HL-60 (cell line): ENCODE data around the gene CBARP.
A peak's percentile ranks its signal among the peaks of the same experiment; 100 is the strongest.

Experiments
- DNase-seq, 2 experiments: peaks; one replicate each; pipeline ENCODE4 v3.0.0-alpha.2; 2010 to 2020; ENCODE audit warnings: low read depth in 1 of 2, low spot score in 1 of 2
- H3K27ac ChIP-seq: fragments of 250-450 bp; sonication (Bioruptor Pico); replicated peaks from 2 replicates; pipeline ENCODE4 v1.5.1; 2020; ENCODE audit warnings: mild to moderate bottlenecking, moderate library complexity
- H3K27me3 ChIP-seq: fragments of 250-450 bp; sonication (Bioruptor Pico); 2 replicates; pipeline ENCODE4 v1.5.1; 2021; ENCODE audit warnings: mild to moderate bottlenecking, moderate library complexity; ENCODE audit not compliant: insufficient read depth, poor library complexity, severe bottlenecking
- H3K4me3 ChIP-seq: replicated peaks from 2 replicates; pipeline ENCODE4 v1.5.1; 2011; ENCODE audit warnings: mild to moderate bottlenecking, control low read depth, low read length; ENCODE audit not compliant: insufficient read depth
- GABPA ChIP-seq: IDR thresholded peaks from 2 replicates; pipeline ENCODE4 v1.6.1; 2012; ENCODE audit warnings: low read depth
- POLR2AphosphoS5 ChIP-seq: IDR thresholded peaks from 2 replicates; pipeline ENCODE4 v1.6.1; 2012; ENCODE audit warnings: low read depth
- SPI1 ChIP-seq: IDR thresholded peaks from 2 replicates; pipeline ENCODE4 v1.6.1; 2012; ENCODE audit warnings: low read depth, mild to moderate bottlenecking, borderline replicate concordance
- TF ChIP-seq, protein P1 (sequence below): IDR thresholded peaks from 2 replicates; pipeline ENCODE4 v1.6.1; 2012; ENCODE audit warnings: low read depth; ENCODE audit not compliant: insufficient replicate concordance
- TF ChIP-seq, protein P2 (sequence below): IDR thresholded peaks from one replicate; pipeline ENCODE4 v1.5.1; 2011; ENCODE audit warnings: low read length, control low read depth, inconsistent platforms; ENCODE audit not compliant: insufficient read depth

CBARP gene

DNA sequence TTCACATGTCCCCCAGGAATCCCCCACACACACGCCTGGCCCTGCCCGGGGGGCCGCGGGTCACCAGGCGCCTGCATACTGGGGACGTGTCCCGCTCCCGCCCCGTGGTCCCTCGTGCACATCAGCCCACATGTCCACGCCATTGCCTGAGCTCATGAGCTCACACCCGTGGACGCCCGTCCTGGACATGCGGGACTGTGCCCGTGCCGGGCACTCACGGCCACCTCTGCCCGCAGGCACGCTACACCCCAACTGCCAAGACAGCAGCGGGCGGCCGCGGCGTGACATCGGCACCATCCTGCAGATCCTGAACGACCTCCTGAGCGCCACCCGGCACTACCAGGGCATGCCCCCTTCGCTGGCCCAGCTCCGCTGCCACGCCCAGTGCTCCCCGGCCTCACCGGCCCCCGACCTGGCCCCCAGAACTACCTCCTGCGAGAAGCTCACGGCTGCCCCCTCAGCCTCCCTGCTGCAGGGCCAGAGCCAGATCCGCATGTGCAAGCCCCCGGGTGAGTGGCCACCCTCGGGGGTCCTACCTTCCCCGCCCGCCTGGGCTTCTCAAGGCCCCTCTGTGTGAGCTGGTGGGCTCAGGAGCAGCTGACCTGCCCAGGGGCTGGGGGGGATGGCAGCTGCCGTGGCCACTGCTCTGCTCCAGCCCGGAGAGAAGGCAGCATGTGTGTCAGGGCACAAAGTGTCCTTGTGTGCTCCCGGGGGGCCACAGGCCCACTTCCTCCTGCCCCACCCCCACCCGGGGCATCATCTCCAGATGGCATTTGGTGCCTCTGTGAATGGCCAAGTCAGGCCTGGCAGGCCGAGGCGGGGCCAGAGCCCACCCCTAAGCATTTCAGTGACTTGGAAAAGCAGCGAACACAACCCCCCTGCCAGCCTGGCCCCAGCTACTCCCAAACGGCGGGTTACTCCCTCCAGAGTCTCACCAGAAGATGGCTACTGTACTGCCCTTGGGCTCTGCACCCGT is 17.7 kb upstream of the CBARP start:
- Histone ChIP-seq H3K4me3 (no peak overlapping the region), H3K27ac (peak overlapping the region; percentile 23; the same call in 1 of the 2 replicates), H3K27me3 (no peaks in the 10 kb centered on the region)
- TF ChIP-seq, protein P1, sequence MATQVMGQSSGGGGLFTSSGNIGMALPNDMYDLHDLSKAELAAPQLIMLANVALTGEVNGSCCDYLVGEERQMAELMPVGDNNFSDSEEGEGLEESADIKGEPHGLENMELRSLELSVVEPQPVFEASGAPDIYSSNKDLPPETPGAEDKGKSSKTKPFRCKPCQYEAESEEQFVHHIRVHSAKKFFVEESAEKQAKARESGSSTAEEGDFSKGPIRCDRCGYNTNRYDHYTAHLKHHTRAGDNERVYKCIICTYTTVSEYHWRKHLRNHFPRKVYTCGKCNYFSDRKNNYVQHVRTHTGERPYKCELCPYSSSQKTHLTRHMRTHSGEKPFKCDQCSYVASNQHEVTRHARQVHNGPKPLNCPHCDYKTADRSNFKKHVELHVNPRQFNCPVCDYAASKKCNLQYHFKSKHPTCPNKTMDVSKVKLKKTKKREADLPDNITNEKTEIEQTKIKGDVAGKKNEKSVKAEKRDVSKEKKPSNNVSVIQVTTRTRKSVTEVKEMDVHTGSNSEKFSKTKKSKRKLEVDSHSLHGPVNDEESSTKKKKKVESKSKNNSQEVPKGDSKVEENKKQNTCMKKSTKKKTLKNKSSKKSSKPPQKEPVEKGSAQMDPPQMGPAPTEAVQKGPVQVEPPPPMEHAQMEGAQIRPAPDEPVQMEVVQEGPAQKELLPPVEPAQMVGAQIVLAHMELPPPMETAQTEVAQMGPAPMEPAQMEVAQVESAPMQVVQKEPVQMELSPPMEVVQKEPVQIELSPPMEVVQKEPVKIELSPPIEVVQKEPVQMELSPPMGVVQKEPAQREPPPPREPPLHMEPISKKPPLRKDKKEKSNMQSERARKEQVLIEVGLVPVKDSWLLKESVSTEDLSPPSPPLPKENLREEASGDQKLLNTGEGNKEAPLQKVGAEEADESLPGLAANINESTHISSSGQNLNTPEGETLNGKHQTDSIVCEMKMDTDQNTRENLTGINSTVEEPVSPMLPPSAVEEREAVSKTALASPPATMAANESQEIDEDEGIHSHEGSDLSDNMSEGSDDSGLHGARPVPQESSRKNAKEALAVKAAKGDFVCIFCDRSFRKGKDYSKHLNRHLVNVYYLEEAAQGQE: no peak
- TF ChIP-seq POLR2AphosphoS5 (no peak), GABPA (no peak), SPI1 (no peak)
- TF ChIP-seq, protein P2, sequence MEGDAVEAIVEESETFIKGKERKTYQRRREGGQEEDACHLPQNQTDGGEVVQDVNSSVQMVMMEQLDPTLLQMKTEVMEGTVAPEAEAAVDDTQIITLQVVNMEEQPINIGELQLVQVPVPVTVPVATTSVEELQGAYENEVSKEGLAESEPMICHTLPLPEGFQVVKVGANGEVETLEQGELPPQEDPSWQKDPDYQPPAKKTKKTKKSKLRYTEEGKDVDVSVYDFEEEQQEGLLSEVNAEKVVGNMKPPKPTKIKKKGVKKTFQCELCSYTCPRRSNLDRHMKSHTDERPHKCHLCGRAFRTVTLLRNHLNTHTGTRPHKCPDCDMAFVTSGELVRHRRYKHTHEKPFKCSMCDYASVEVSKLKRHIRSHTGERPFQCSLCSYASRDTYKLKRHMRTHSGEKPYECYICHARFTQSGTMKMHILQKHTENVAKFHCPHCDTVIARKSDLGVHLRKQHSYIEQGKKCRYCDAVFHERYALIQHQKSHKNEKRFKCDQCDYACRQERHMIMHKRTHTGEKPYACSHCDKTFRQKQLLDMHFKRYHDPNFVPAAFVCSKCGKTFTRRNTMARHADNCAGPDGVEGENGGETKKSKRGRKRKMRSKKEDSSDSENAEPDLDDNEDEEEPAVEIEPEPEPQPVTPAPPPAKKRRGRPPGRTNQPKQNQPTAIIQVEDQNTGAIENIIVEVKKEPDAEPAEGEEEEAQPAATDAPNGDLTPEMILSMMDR: no peak
- DNase-seq: no peak

DNA sequence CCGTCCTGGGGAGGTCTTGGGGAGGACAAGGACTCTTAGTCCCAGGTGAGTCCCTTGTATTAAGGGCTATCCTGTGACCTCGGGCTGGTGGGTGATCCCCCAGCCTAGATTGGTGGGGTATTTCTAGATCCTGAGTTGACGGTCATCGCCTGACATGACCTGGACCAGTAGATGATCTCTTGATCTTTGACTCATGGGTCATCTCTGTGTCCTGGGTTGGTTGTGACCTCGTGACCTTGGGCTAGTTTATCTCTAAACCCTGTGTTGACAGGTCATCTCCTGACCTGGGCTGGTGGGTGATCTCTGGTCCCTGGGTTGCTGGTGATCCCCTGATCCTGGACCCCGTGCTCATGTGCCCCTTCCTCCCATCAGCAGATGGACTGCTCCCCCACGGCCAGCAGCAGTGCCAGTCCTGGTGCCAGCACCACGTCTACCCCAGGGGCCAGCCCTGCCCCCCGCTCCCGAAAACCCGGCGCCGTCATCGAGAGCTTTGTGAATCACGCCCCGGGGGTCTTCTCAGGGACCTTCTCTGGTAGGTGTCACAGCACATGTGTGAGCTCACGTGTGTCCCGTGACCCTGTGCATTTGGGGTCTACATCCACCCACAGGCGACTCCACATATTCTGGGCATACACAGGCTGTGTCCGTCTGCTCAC is 16.9 kb upstream of the CBARP start:
- no peaks in the 10 kb centered on the region for H3K27me3 ChIP-seq
- TF ChIP-seq GABPA (no peak), POLR2AphosphoS5 (no peak; the same call in 1 of the 2 replicates)
- peak in 1 of 2 experiments; percentile 62 for DNase-seq
- H3K4me3 ChIP-seq: no peak overlapping the region
- peak overlapping the region; percentile 98 for H3K27ac ChIP-seq

- TF ChIP-seq SPI1 (no peak), GABPA (no peak)
- H3K4me3 ChIP-seq: no peak overlapping the region
- DNase-seq: peak in 1 of 2 experiments; percentile 67
Measured at GRCh38 chr19:1254081-1254527, 16.3 kb upstream of the CBARP start.

GRCh38 chr19:1253514-1254080 is 15.8 kb upstream of the CBARP start:
- TF ChIP-seq SPI1 (no peak), POLR2AphosphoS5 (no peak; the same call in 1 of the 2 replicates), GABPA (no peak)
- TF ChIP-seq, protein P2: no peak
- TF ChIP-seq, protein P1: no peak
- Histone ChIP-seq H3K4me3 (peak overlapping the region; percentile 89), H3K27ac (peak overlapping the region; percentile 98), H3K27me3 (no peaks in the 10 kb centered on the region)
- DNase-seq: peak in 1 of 2 experiments; percentile 81

More at GRCh38 chr19:1254081-1254527, 16.3 kb upstream of the CBARP start:
- Histone ChIP-seq H3K27me3 (no peaks in the 10 kb centered on the region), H3K27ac (peak overlapping the region; percentile 98)
